GM18519 (cell line): ENCODE results near the gene NEURL1B.

Experiments
- ATAC-seq: cut with Tn5 transposase; IDR thresholded peaks from one replicate; pipeline ENCODE4 v1.9.1; 2021; ENCODE audit warnings: mild to moderate bottlenecking, moderate library complexity; ENCODE audit not compliant: unreplicated experiment, low FRiP score

The NEURL1B gene

DNA sequence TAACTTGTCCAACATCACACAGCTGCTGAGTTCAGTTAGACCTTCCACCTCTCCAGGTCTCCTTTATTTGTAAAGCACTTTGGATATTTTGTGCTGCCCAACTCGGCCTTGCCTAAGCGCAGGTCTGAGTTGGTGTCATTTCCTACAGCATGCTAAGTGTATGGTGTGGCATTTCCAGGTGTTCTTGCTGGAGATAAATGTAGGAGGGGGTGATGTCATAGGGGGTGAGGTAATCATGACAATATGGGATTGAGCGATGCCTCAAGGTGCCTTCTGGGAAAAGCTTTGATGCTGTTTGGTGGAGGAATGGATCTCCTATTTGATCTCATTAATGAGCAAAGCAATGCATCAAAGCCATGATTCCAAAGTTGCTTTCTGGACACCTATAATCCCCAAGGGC lies 32.3 kb upstream of the NEURL1B start:
- ATAC-seq: no peak

DNA sequence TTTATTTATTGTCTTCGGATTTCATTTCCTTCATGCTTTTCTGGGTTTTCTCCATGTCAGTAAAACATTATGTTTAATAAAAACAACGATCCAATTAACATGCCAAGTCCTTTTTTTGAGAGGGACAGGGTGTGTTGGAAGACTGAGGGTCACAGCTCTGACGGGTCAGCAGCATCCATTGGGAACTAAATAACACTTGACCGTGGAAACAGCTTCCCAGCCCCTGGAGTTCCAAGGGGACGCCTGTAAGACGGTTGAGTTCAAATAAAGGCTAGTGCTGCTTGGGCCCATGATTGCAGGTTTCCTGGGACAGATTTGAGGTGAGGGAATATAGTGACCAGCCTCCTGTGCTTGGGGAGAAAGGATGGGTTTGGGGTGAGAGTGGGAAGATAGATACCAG lies 30.4 kb upstream of the NEURL1B start:
- ATAC-seq: no peak

DNA sequence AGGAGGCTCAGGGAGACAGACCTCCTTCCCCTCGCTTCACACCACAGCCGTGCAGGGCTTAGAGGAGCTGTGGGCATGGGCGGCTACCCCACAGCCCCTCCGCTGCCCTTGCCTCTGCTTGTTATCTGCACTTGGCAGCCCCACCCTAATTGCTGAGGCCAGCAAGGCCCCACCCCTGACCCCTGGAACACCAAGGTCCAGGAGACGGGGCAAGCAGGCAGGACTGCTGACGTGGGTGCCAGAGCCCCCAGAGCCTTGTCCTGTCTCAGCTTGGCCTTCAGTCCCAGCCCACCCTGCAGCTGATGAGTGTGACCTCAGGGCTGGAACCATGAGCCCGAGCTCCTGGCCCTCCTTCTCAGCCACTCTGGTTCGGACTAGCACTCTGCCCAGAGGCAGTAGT lies 29.1 kb upstream of the NEURL1B start:
- no peak for ATAC-seq

DNA sequence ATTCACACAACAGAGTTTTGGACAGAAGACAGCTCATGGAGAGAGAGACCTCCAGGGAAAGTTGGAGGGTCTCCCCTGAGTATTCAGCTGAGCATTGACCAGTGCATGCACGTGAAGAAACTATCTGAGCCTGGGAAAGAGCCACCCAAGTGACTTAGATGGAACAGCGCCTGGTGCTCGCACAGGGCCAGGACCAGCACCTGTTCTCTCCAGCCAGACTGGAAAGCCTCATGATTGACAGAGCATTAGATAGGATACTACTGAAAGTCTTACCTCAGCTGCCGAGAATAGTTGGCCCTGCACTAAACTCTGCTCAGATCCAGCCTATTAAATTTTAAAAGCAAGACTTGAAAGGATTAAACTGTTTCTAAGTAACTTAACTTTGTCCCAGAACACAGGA lies 28.3 kb upstream of the NEURL1B start:
- ATAC-seq: no peak

DNA sequence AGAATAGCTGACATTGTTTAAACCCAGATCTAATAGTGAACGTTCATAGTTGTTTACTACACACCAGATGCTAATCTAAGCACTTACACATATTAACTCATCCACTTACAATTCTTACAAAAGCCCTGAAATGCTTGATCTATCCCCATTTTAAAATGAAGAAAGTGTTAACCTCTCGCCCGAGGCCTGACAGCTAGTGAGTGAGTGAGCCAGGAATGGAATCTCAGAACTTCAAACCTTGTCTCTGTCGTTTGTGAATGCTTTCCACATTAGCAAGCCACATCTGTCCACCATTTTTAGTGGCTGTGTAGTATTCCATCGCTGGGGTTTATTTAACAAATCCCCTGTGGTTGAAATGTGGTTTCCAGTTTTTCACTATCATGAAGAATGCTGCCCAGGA lies 24.9 kb upstream of the NEURL1B start:
- ATAC-seq: no peak

DNA sequence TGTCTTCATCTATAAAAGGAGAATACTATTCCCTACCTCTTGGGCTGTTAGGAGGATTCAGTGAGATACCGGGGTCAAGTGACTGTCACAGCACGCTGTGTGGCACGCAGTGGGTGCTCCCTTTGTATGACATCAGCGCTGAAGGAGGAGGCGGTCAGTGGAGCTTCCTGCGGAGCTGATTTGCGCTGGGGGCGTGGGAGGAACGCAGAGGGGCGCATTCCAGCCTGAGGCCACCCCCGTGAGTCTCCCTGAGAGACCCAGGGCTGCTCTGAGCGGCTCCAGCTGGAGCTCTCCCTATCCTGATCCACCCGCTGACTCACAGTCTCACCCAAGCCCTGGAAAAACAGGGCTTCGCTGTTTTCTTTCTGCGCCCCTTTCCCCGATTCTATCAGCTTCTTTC lies 24.3 kb upstream of the NEURL1B start:
- ATAC-seq: no peak

DNA sequence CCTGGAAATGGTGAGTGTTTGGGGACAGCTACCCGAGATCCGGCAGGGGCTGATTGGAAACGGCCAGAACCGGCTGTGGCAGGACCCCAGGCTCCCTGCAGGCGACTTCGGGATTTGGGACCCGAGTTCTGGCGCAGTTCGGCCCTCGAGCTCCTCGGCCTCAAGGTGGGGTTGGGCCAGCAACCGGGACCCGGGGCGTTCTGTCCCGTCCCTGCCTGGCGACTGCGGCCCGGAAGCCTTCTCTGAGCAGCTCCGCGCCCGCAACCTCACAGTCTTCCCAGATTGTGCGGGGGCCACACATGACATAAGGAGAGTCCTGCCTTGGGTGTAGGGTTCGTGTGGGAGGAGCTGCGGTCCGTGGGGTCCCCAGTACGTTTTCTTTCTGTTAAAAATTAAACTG lies 23.2 kb upstream of the NEURL1B start:
- no peak for ATAC-seq

DNA sequence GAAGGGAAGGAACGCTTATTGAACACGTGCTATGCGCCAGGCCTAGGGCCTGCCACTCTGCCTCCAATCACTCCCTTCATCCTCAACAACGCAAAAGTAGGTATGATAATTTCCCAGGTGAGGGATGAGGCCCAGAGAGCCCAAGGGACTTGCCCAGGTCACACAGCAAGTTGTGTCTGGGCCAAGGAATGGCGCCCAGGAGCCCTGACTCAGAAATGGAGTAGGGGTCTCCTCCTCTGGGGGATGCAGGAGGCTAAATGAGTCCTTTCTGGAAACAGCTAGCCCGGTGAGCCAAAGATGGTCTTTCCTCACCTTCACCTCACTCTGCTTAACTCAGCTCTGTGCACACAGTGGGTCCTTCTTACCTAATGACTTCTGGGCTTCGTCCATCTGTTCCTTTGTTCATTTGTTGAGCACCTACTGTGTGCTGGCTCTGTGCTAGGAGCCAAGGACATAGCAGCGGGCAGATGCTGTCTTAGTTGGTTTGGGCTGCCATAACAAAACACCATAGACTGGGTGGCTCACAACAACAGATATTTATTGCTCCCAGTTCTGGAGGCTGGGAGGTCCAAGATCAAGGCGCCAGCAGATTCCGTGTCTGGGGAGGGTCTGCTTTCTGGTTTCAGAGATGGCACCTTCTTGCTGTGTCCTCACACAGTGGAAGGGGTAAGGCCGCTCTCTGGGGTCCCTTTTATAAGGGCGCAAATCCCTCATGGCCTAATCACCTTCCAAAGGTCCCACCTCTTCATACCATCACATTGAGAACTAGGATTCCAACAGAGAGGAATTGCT lies 22.3 kb upstream of the NEURL1B start:
- ATAC-seq: no peak

DNA sequence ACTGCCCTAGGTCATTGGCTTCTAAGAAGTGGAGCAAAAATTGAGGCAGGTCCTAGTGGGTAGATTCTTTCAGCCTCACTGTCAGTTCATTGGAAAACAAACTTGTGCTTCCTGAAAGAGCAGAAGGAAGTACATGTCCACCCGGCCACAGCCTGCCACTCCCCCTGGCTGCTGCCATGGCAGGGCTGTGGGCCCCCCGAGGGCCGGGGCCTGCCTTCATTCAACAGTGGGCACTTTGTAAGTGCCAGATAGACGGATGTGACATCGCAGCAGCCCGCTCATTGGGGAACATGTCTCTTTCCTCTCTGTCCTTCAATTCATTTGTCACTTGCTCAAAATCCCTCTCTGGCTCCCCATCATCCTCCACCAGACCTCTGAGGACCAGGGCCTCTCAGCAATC lies 20.6 kb upstream of the NEURL1B start:
- no peak for ATAC-seq

DNA sequence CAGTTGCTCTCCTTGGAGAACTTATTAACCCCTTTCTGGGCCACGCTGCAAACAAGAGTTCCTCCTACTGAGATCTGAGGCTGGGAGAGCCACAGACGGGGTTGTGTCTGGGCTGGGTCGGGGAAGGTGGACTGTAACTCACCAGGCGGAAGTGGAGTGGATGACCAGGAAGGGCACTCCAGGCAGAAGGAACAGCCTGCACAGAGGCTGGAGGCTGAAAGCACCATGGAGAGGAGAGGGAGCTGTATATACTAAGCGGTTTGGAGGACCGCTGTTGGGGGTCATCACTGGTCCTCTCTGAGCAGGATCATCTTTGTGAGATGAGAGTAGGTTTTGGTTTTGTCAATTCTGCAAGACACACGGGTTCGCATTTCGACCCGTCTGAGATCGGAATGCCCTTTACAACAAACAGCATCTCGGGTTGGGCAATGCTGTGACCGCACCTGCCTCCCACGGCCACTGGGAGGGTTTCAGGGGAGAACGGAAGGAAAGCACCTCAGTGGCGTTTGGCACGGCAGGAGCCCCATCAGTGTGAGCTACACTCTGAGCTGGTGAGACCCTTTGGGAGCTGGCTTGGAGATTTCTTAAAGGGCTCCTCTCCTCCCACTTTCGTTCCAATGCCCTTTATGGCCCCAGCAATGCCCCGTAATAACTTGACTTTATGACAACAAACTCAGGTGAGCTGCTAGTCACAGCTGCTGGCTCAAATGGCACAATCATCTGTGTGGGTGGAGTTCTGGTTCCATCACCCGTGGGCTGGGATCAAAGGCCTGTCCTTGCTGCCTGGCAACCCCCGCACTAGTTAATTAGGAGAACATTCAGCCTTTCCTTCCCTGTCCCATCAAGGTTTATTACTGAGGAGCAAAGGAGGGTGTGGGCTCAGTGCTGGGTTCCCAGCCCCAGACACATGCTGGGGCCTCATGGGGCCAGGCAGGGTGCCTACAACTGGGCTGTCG lies 18.7 kb upstream of the NEURL1B start:
- ATAC-seq: no peak

DNA sequence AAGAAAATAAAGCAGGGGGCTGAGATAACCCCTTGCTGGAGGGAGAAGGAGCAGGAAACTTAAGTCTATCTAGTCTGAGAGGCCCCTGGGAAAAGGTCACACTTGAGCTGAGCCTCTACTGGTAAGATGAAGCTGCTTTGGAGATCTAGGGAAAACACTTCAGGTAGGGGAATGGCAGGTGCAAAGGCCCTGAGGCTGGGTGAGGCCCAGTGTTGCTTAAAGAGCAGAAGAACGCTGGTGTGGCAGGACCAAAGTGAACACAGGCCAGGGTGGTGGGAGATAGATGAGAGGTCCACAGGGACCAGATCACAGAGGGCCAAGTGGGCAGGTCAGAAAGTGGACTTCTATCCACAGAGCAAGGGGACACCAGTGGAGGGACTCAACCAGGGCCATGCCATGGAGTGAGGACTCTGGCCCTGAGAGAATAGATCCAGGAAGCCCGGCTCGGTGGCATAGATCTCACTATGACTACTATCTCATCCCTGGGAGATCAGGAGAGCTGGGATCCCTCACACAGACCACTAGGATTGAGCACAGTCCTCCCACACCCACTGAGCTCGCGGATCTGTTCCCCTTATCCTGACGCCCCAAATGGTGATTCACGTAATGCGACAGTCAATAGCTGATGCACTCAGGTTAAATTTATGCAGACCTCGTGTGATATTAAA lies 17.6 kb upstream of the NEURL1B start:
- no peak for ATAC-seq

DNA sequence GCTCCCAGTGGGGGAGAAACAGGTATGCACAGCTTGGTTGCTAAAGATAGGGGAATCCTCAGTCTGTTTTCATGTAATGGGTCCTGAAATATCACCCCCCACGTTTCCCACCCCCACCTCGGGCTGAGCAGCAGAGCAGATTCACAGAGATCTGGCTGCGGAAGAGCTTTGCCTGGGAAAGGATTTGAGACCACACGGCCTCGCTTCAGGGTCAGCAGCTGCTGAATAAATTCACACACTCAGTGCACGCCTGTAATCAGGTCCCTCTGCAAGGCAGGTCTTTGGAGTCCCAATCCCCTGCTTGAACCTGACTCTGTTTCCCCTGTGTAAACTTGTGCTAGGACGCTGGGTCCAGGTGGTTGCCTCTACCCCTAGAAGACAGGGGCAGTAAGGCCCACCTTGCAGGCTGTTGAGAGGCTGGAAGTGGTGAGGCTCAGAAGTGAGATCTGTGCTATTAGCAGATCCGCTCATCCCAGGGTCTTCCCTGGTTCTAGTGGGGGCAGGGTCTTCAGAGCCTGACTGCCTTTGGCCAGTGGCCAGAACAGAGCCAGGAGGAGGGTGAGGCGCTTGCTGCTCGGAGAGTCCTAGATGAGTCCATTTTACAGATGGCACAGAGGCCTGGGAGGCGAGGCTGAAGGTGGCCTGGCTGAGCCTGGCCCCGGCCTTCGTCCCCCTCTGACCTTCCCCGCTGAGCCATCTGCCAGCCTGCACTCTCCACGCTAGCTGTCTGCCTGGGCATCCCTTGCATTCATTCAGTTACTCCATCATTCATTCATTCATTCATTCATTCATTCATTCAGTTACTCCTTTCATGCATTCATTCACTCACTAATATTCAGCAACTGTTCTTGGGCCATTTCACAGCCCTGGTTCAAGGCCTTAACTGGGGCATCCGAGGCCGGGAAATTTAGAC lies 16.7 kb upstream of the NEURL1B start:
- ATAC-seq: no peak

DNA sequence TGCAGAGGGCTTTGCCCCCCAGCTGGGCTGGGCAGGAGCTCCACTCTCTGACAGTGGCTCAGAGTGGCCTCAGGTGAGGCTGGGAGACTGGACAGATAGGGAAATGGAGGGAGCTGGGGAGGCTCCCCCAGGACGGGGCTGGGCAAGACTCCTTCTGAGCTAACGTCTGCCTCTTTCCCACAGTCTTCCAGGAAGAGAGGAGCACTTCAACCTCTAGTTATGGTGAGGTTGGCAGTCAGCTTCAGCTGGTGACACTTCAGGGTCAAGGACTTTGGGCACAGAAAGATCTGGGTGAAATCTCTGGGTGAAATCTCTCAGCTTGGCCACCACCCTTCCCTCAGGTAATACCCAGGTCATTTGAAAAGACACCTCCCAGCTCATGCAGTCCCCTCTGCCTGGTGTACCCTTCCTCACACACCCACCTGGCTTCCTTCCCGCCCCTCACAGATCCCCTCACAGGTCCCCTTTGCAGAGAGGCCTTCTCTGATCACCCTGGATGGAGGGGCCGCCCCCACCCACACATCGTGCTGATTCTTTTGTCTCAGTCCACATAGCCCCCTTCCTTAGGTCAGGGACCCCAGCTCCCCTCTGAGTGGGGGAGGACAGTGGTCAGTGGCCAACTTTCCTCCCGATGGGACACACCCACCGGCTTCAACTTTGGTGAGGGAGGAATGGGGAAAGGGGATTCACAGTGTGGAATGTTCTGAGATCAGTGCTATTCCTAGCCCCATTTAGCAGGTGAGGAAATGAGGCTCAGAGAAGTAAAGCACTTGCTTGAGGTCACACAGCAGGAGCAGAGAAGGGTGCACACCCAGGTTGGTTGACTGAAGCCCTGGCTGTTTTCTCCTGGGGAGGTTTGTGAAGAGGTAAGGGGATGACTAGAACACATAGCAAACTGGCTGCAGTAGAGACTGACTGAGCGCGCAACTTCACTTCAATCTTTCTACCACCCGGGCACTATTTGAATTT lies 15.8 kb upstream of the NEURL1B start:
- no peak for ATAC-seq

DNA sequence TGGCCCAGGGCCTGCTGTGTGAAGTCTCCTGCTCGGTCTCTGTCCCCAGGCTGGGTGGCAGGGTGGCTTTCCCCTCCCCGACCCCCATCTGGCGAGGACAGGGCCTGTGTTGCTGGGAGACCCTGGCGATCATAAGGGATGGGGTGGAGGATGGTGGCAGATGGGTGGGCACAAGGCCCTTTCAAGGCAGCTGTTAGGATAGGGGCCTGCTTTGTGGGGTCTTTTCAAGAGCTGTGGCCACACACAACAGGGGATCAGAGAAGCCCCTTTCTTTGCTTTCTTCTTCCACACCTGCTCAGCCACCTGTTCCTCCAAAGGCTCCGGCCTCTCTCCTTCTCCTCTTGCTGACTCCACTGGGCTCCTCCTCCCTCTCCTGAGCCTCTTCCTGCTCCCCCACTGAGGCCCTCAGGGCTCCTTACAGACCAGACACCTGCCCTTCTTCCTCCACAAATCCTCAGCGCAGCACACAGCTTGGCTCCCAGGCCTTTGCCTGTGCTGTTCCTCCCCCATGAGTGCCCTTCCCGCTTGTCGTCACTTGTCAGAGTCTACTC lies 15.0 kb upstream of the NEURL1B start:
- ATAC-seq: no peak

DNA sequence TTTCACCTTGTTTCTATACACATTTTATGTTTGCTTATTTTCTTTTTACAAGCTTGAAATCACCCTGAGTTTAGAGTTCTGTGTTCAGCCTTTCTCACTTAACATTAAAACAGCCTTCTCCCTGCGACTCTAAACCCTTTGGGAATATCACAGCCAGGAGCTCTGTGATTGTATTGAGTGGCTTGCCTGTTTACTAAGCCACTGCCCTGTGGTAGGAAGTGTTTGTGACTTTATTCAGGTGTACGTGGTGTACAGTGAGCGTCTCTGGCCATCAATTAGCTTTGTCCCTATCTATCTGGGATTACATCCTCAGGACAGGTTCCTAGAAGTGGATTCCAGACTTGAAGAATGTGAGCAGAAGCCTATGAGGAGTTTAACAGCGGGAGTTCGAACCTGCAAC lies 11.0 kb upstream of the NEURL1B start:
- ATAC-seq: no peak

DNA sequence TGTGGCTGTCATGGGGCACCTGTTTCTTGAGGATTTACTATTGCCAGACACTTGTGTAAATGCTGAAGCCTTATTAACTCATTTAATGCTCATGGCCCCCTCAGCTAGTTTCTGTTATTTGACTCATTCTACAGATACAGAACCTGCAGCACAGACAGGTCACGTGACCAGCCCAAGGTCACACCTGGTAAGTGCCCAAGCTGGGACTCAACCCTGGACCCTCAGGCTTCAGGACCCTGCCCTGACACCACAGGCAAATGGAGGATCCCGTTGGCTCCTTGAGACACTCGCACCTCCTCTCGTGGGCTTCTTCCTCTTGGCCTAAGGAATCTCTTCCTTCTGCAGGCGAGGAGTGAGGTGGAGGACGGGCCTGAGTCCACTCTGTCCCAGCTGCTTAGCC lies 10.6 kb upstream of the NEURL1B start:
- no peak for ATAC-seq

DNA sequence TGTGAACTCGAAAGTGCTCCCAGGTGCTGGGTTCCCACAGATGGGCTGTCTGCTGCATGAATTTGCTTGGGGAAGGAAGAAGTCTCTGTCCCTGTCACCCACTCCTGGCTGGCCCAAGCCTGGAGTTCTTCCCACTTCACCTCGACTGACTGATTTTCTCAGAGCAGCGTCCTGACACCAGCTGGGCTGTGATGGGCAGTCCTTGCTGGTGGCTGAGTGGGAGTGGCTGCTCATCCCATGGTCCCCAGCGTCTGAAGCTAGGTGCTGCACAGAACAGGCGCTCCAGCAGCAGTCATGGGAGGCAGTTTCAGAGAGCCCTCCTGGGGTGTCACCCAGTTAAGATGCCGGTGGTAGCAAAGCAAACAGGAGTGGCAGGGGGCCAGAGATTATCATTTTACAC lies 10.1 kb upstream of the NEURL1B start:
- ATAC-seq: no peak

DNA sequence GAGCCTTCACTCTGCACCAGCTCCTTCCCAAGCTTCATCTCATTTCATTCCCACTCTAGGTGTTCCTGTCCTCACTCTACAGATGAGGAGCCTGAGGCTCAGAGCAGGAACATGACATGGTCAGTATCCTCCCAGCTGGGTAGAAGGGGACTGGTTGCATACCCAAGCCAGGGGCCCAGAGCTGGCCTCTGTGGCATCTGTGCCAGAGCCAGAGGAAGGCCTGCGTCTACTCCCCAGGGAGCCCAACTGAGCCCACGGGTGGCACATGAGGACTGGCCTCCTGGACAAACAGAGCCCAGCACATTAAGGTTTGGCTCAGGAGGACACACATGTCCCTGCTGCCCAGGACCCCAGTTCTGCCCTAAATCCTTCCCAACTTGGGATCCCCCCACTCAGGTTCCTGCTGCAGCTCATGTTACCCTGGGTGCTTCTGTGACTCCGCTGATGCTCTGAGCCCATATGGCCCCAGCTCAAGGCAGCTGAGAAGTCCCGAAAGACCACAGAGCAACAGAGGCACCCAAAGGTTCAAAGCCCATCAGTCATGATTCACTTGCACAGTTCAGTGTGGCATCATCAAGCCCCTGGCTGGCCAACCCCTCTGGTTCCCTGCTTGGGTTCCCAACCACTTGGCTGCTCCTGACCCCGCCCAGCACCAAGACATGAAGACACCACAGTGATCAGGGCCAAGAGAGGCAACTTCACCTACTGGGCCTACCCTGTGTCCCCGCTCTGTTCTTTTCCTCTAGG lies 8.5 kb upstream of the NEURL1B start:
- no peak for ATAC-seq
